GM08714 (cell line): ENCODE data around the gene ZNF407.
A peak's percentile ranks its signal among the peaks of the same experiment; 100 is the strongest.

Source experiments
- H3K4me3 ChIP-seq: fragments of 200-500 bp; sonication (Bioruptor generic); 2 replicates; pipeline ENCODE4 v1.5.1; 2014; ENCODE audit warnings: mild to moderate bottlenecking, low read length, inconsistent platforms
- ZNF274 ChIP-seq: IDR thresholded peaks from 2 replicates; pipeline ENCODE4 v1.6.1; 2012; ENCODE audit warnings: mild to moderate bottlenecking, low read depth, low read length

Gene ZNF407

DNA sequence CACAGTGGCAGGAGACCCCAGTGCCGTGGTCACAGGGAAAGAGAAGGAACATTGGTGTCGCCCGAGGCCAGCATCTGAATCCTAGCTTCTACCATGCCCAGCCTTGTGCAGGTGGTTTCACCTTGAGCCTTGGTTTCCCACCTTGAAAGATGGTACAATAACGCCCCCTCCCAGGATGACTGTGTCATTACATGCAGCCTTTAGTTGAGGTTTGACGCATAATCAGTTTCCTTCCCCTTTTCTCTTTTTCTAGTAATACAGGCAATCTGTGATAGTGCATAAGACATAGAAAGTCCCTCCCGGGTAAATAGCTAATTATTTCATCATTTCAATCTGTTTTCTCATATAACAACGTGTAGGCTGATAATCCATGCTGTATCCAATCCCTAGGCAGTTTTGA lies 29.8 kb upstream of the ZNF407 start:
- H3K4me3 ChIP-seq = no peak overlapping the region
- TF ChIP-seq ZNF274 = no peak

DNA sequence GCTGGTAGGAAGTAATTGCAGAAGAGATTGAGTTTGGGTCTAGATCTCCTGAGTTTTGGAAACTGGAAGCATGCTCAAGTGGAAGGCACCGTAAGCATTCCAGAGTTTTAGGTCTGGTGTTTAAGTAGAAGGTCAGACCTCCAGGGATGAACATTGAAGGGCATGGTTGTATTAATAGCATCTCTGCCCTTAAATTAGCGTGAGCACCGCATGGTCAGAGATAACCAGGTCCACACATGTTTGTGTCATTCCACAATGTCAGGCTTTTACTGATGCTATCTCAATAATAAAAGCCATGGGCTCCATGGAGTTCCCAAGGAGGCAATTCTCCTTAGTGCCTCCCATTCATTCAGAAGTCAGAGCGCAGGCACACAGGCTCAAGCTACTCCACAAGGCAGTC lies 28.3 kb upstream of the ZNF407 start:
- TF ChIP-seq ZNF274 = no peak
- no peak overlapping the region for H3K4me3 ChIP-seq

DNA sequence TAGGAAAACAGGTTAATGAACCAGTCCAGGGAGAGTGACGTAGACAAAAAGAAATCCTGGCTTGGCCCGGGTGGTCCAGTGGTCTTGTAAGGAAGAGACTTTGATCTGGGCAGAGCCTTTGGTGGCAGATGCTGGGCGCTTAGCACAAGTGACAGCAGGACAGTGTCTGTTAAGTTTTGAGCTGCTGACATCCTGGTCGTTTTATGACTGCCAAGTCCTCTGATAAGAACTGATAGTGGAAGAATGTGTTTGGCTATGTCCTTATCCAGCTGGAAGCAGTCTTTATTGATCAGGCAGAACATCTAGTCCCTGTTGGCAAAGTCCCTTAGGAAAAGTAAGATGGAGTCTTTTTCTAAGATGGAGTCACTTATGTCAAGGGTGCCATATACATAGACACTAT lies 27.4 kb upstream of the ZNF407 start:
- no peak overlapping the region for H3K4me3 ChIP-seq
- no peak for TF ChIP-seq ZNF274

DNA sequence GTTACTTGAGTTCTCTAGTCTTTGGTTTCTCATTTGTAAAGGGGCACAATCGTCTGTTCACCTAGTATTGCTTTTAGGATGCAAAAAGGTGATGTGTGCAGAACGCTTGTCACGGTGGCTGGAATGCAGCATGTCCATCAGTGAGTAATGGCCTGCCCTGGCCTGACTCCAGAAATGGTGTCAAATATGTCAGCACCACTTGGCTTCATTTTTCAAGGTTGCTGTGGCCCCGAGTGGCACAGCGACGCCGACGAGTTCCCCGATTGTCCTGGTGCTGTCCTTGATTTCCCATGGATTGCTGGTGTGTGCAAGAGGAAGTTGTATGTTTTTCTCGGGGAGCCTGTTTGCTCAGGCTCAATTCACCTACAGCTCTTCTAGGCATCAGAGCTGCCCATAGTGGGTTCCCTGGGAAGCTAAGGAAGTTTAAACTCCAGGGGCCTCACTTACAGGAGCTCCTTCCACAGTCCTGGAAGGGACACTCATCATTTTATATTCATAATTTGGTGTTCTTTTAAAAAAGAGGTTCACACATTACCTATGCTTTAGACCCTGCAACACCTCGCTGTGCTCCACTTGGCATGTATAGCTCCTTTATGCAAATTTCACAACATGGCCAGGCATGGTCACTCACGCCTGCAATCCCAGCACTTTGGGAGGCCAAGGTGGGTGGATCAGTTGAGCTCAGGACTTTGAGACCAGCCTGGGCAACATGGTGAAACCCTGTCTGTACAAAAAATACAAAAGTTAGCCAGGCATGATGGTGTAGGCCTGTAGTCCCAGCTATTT lies 25.6 kb upstream of the ZNF407 start:
- TF ChIP-seq ZNF274 = no peak
- no peak overlapping the region for H3K4me3 ChIP-seq

DNA sequence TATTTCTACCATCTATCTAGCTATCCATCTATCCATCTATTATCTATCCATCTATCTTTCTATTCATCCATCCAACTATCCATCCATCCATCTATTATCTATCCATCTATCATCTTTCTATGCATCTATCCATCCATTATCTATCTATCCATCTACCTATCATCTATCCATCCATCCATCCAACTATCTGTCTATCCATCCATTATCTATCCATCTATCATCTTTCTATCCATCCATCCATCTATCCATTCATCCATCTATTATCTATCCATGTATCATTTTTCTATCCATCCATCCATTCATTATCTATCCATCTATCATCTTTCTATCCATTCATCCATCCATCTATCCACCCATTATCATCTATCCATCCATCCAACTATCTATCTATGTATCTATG lies 24.6 kb upstream of the ZNF407 start:
- H3K4me3 ChIP-seq = no peak overlapping the region
- TF ChIP-seq ZNF274 = no peak

DNA sequence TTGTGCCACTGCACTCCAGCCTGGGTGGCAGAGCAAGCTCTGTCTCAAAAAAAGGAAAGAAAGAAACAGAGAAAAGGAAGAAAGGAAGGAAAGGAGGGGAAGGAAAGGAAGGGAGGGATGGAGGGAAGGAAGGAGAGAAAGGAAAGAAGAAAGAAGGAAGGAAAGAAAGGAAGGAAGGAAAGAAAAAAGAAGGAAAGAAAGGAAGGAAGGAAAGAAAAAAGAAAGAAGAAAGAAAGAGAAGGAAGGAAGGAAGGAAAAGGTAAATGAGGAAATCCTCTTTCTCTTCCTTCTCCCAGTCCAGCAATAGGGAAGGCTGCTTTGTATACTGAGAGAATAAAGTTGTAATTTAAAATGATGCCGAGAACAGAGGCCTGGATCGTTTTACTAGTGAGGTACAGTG lies 22.8 kb upstream of the ZNF407 start:
- H3K4me3 ChIP-seq = no peak overlapping the region
- no peak for TF ChIP-seq ZNF274

DNA sequence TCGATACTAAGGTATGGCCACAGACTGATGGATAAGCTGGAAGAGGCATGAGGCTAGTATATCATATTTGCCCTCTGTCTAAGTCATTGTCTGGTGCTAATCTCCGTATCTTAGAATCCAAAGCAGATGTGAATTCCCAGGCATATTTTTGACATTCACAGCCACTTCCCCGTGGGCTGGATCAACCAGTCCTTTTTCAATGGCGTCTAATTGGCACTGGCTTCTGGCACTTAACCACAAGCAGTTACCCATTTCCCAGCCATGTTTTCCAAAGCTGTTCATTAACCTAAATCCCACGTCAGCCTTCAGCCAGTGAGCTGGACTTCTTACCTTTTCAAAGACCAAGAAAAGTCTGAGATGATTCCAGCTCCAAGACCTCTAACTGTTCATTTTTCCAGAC lies 20.7 kb upstream of the ZNF407 start:
- H3K4me3 ChIP-seq = no peak overlapping the region
- no peak for TF ChIP-seq ZNF274

DNA sequence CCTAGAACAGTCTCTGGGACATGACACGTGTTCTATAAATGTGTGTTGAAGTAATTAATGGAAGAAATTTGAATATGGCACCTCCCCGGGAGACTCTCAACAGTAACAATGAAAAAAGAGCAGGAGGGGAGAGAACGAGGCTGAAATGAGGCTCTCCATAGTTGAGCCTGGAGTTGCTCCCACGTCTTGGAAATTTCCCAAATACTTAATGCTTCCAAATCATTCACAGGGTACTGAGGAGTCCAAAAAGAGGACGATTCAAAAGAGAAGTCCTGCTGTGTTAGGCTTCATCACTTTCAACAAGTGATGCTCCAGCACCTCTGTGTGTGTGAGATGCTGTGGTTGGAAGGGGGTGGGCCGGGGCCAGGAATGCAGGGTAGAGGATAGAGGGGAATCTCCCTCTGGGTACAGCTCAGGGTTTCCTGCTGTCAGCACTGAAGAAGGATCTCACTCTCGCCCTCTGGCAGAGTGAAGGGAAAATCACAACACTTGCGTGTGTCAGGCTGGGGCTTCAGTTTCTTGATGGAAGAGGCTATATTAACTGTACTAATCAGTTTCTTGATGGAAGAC lies 18.1 kb upstream of the ZNF407 start:
- no peak for TF ChIP-seq ZNF274
- H3K4me3 ChIP-seq = no peak overlapping the region

DNA sequence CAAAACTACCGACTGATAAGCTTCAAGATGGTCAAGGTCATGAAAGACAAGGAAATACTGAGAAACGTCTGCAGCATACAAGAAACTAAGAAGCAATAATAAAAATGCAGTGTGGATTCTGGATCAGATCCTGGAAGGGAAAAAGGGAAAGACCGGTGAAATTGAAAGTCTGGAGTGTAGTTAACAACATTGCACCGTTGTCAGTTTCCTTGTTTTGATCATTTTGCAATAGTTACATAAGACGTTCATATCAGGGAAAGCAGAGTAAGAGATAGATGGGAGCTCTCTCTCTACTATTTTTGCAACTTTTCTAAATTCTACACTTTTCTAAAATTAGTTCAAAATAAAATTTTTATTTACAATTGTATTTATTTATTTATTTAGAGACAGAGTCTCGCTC lies 15.0 kb upstream of the ZNF407 start:
- H3K4me3 ChIP-seq = no peak overlapping the region
- TF ChIP-seq ZNF274 = no peak

DNA sequence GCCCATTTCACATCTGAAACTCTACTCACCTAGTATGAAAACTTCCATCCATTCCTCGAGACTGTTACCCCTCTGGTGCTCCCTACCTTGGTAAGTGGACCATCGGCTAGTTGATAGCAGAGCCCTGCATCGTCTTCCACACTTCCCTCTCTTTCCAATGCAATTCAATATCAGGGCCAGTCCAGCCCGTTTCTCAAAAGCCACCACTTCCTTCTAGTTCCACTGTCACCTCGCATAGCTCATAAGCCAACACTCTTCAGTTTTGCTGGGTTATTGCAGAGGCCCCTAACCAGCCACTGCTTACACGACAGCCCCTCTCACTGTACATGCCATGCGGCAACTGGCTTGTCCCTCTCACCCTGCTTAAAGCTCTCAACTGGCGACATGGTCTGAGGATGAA lies 10.2 kb upstream of the ZNF407 start:
- no peak overlapping the region for H3K4me3 ChIP-seq
- TF ChIP-seq ZNF274 = no peak

DNA sequence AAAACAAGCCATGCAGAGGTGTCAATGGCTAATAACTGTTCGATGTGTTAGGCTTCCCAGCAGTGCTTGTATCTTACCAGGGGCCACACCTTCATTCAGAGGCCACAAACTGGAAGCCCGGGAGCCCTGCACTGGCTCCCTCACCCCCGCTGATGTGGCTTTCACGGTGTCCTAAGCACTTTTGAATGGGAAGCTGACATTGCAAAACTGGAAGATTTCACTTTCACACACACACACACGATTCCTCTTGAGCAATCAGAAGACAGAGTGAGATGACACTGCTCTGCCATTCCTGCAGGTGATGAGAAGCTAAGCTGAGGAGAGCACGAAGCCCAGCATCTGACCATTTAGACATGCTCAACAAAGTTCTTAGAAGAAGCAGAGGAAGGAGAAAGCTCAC lies 8.6 kb upstream of the ZNF407 start:
- no peak for TF ChIP-seq ZNF274
- H3K4me3 ChIP-seq = no peak overlapping the region

DNA sequence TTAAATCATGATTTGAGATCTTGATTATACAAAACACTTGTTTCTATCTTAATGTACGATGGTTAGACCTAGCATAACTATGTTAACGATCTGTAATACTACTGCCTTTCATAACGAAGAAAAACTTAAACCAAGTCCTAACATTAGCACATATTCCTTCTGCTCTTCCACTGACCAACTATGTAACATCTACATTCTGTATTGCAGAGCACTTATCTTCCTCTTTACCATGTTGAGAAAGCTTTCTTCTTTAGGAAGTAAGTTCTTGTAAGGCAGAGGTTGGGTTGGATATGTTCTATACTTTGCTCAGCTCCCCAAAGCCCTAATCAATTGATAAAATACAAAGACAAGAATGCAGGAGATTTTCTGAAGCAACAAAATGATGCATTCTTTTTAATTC lies 7.9 kb upstream of the ZNF407 start:
- TF ChIP-seq ZNF274 = no peak
- no peak overlapping the region for H3K4me3 ChIP-seq

DNA sequence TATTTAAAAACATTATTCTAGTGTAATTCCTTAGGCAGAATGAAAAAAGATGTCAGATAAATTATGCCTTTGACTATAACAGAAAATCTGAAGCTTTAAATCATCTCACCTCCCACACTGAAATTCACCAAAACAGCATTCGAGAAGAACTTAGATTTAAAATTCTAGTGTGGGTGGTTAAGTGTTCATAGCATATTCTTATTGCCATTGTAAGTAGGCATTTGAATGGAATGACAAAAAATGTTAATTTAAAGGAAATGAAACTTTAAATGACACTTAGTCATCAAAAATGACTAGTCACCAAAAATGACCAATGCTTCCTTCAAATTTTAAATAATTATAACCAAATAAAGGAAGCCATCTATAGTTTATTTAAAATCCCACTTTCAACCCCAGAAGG lies 7.0 kb upstream of the ZNF407 start:
- no peak for TF ChIP-seq ZNF274
- H3K4me3 ChIP-seq = no peak overlapping the region

DNA sequence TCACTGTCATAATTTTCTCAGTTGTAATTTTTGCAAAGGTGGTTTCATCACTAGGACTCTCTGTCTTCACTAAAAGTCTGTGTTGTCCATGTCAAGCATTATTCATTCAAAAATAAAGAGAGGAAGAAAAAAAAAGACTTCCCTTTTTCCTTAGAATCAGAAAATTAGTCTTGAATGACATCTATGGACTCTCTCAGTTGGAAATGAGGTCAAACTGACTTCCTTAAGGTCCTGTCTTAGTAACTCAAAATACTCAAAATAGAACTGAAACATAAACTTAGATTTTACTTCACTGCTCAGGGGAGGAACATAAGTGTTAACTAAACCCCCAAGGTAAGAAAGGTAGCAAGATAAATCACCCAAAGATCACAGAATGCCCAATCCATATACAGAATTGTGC lies 2.2 kb upstream of the ZNF407 start:
- TF ChIP-seq ZNF274 = no peak
- no peak overlapping the region; the same call in 1 of the 2 replicates for H3K4me3 ChIP-seq

DNA sequence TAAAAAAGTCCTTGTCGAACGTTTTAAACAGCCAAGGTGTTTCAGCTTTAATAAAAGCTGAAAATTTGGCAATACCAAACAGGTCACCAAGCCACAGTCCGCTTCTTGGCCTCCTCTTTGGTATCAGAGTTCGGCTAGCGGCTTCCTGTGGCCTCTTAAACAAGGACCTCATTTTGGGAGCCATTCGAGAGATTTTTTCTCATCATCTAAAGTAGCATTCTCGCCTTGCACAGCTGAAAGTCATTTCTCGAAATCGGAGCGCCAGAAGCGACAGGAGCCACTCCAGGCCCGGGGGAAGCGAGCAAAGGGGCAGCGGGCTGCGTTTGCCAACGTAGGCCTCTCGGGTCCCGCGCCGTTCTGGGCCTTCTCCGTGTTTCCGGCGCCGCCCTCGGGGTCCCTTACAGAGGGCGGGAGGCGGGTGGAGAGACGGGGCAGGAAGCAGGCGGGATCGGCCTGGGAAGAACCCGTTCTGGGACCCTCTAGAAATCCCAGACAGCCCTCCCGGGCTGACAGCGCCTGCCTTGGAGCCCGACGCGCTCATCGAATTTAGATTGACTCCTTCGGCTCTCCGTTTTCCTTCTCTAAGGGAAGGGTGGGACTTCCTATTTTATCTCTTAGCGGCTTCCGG lies 522 bp upstream of the ZNF407 start:
- peak overlapping the region; percentile 92 for H3K4me3 ChIP-seq
- TF ChIP-seq ZNF274 = no peak

DNA sequence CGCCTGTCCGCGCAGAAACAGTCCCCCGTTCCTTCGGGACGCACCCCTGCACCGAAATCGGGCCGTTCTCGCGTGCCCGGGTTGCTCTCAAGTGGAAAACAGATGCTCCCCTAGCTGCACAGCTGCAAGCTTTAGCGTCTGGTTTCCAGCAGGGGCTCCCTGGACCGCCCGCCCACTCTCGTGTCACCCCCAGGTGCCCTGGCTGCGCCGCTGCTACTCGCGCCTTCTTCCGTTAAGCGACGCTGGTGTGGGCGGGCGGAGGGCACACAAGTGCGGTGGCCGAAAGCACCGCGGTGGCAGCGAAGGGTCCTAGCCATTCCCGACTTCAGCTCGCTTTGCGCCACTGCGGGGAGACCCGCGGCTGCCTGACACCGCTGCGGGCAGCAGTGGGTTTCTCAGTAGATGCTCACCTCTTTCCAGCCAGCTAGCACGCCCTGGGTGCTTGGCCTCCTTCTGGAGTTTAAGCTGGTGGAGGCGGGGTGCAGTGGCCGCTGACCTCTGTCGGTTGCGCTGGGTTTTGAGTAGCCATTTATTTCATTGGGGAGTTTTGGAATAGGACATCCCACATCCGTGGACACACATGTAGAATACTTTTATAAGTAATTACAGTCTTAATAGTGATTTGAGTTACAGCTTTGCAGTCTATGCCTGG lies 806 bp downstream of the ZNF407 start:
- peak overlapping the region; percentile 92 for H3K4me3 ChIP-seq
- no peak for TF ChIP-seq ZNF274
